Type B pancreatic cell (in vitro differentiated cells): ENCODE measurements around the gene NANOS2. TPM values are rescaled to one million over a fixed set of nuclear protein-coding genes. Genes with fewer than 3 reads are reported as not detected.

Source experiments
- DNase-seq: peaks from one replicate; pipeline ENCODE4 v3.0.0; 2021; ENCODE audit warnings: mixed read lengths; ENCODE audit not compliant: unreplicated experiment; ENCODE audit errors: extremely low spot score
- H3K27ac Mint-ChIP-seq: 2 replicates; pipeline ENCODE4 v1.8.0; 2021; ENCODE audit warnings: mild to moderate bottlenecking, mixed read lengths
- H3K27me3 Mint-ChIP-seq: 2 replicates; pipeline ENCODE4 v1.8.0; 2021; ENCODE audit warnings: mixed read lengths
- H3K36me3 Mint-ChIP-seq: 2 replicates; pipeline ENCODE4 v1.8.0; 2021; ENCODE audit warnings: mixed read lengths
- H3K4me1 Mint-ChIP-seq: one replicate; pipeline ENCODE4 v1.8.0; 2021; ENCODE audit warnings: mixed read lengths; ENCODE audit not compliant: unreplicated experiment
- H3K4me3 Mint-ChIP-seq: 2 replicates; pipeline ENCODE4 v1.8.0; 2021; ENCODE audit warnings: mild to moderate bottlenecking, mixed read lengths
- H3K9me3 Mint-ChIP-seq: 2 replicates; pipeline ENCODE4 v1.8.0; 2021; ENCODE audit warnings: mixed read lengths
- total RNA-seq: library from RNA; stranded (reverse); gene quantifications from 2 replicates; pipeline ENCODE4 v1.2.1, GENCODE V29; 2021; ENCODE audit warnings: low replicate concordance
- TF ChIP-seq, protein P1 (sequence below): fragments of 200-600 bp; sonication (generic); conservative IDR thresholded peaks from 2 replicates; pipeline ENCODE4 v1.5.0; 2021; ENCODE audit warnings: antibody characterized with exemption, mild to moderate bottlenecking

Gene NANOS2
- total RNA-seq, 1 donor from 2014 or later, result not detected

DNA sequence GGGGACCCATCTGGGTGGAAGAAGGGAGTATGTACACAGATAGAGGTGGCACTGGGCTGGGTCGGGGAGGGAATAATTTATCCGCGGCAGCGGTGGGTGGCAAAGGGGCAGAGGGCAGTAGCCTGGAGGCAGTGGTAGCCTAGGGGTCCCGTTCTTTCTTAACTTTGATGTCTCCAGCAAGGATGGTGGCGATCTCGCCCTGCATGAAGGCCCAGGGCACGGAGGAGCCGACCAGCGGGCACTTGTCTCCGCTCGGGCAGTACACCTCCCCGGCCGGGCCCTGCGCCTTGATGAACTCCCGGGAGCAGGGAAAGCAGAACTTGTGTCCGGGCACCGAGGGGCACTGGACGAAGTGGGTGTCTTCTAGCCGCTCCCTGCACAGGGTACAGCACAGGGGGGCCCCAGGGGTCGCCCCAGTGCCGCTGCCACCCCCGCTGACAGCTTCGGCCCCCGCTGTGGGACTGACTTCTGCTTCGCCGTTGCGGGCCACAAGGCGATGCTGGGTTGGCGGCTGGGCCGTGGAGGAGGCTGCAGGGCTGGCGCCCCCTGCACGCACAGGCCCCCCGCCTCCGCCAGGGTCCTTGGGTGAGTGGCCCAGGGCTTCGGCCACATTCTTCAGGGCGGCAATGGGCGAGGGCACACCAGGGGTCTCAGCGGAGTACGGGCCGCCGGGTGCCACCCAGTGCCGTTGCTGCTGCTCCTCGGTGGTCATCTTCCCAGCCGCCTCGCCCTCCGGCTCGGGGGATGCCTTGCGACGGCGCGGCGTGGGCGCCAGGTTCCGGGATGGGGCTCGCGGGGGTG, 30.5 kb downstream of the NANOS2 start:
- H3K4me3 Mint-ChIP-seq, result peak overlapping the region; percentile 94
- TF ChIP-seq, protein P1, sequence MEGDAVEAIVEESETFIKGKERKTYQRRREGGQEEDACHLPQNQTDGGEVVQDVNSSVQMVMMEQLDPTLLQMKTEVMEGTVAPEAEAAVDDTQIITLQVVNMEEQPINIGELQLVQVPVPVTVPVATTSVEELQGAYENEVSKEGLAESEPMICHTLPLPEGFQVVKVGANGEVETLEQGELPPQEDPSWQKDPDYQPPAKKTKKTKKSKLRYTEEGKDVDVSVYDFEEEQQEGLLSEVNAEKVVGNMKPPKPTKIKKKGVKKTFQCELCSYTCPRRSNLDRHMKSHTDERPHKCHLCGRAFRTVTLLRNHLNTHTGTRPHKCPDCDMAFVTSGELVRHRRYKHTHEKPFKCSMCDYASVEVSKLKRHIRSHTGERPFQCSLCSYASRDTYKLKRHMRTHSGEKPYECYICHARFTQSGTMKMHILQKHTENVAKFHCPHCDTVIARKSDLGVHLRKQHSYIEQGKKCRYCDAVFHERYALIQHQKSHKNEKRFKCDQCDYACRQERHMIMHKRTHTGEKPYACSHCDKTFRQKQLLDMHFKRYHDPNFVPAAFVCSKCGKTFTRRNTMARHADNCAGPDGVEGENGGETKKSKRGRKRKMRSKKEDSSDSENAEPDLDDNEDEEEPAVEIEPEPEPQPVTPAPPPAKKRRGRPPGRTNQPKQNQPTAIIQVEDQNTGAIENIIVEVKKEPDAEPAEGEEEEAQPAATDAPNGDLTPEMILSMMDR, result no peak
- H3K4me1 Mint-ChIP-seq, result peaks cover 27% of the 10 kb centered on the region
- H3K27ac Mint-ChIP-seq, result peak overlapping the region; percentile 98
- no peak for DNase-seq
- H3K36me3 Mint-ChIP-seq, result peaks cover 5% of the 10 kb centered on the region
- H3K27me3 Mint-ChIP-seq, result no peaks in the 10 kb centered on the region
- no peaks in the 10 kb centered on the region for H3K9me3 Mint-ChIP-seq

DNA sequence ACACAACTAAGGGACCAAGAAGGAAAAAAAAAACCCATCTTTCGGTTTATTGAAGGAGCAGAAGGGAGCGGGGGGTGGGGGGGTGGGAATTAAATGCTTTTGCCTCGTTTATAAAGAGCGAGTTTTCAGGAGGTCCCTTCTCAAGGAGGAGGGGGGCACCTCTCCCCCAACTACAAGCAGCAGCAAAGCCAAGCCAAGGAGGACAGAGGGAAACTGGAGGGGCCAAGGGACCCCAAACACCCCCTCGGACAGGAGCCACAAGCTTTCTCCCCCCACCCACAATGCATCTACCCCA, 31.0 kb downstream of the NANOS2 start:
- DNase-seq, result no peak
- TF ChIP-seq, protein P1, result peak; percentile 29
- Mint-ChIP-seq H3K27me3 (peaks cover 2% of the 10 kb centered on the region), H3K9me3 (no peaks in the 10 kb centered on the region), H3K4me3 (peak overlapping the region; percentile 94), H3K4me1 (peaks cover 32% of the 10 kb centered on the region), H3K27ac (peak overlapping the region; percentile 98), H3K36me3 (peaks cover 5% of the 10 kb centered on the region)

DNA sequence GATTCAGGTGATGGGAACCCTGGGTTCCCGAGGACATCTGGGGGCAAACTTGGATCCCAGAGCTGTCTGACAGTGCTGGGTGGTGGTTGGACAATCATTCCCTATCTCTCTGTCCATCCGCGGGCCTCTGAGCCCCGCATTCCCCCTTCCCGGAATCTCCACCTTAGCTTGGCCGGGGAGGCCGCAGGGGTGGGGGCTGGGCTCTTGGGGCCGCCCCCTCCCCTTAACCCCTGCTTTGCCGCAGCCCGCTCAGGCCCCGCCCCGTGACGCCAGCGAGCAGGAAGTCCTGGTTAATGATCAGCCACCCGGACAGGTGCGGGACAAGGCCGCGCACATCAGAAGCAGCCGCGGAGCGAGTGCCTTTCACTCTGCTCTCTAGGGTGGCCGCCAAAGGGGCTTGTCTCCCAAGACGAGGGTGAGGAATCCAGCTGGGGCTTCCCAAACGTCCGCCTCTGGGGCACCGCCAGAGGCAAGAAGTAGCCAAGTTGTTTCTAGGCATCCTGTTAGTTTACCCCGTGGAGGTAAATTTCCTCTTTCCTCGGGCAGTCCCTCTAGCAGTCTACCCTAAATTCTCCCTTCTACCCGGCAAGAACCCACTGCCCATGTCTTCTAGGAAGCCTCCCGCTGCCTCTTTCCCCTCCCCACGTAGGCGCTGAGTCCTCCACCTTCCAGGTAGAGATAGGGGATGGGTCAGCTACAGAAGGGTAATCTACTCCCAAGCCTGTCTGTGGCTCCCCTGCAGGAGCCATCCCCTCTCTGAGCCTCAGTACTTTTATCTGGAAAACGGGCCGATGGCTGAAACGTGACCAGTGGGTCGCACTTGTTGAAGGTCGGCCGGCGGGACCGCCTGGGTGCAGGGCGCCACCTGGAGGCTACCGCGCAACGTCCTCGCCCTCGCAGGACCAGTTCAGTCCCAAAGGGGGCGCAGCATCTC, 31.7 kb downstream of the NANOS2 start:
- peaks cover 34% of the 10 kb centered on the region for H3K4me1 Mint-ChIP-seq
- H3K9me3 Mint-ChIP-seq, result no peaks in the 10 kb centered on the region
- peak overlapping the region; percentile 98 for H3K27ac Mint-ChIP-seq

GRCh38 chr19:45881909-45882528, 32.6 kb downstream of the NANOS2 start:
- Mint-ChIP-seq H3K9me3 (no peaks in the 10 kb centered on the region), H3K27ac (peak overlapping the region; percentile 78), H3K4me3 (peak overlapping the region; percentile 94), H3K4me1 (peaks cover 35% of the 10 kb centered on the region), H3K27me3 (peaks cover 4% of the 10 kb centered on the region), H3K36me3 (peaks cover 5% of the 10 kb centered on the region)
- TF ChIP-seq, protein P1, result no peak
- DNase-seq, result no peak

More for the DNA sequence above, 31.7 kb downstream of the NANOS2 start:
- TF ChIP-seq, protein P1, result peak; percentile 94
- peaks cover 5% of the 10 kb centered on the region for H3K36me3 Mint-ChIP-seq
- H3K4me3 Mint-ChIP-seq, result peak overlapping the region; percentile 94
- H3K27me3 Mint-ChIP-seq, result peaks cover 4% of the 10 kb centered on the region
- peak; percentile 92 for DNase-seq

DNA sequence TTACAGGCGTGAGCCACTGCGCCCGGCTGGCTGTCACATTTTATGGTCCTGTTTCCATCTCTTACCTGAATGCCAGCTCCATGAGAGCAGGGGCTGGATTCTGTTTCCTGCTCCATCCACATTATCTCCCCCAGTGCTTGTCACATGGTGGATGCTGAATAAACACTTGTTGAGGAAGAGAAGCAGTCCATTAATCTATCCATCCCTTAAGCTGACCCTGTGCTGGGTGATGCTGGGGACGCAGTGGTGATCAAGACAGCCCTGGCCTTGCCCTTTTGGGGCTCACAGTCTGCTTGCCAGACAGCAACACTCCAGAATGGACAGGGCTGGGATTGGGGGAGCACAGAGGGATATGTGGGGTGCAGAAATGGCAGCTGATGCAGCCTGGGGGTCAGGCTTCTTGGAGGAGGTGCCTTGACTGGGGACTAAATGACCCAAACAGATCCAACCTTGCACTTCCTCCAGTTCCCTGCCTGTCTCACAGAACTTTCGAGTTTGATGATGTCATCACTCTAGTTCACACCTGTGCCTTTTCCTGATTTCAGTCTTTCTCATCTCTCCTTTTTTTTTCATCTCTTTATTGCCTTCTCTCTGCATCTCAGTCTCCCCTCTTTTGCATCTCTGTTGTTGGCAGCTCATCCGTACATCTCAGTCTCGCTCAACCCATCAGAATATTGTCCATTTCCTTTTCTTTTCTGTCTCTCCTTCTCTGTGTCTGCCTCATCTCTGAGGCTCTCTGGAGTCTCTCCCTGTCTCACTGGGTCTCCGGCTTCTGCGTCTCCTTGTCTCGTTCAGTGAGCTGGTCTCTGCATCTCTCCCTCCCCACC, 33.3 kb downstream of the NANOS2 start:
- TF ChIP-seq, protein P1, result no peak
- H3K36me3 Mint-ChIP-seq, result peaks cover 5% of the 10 kb centered on the region
- H3K4me1 Mint-ChIP-seq, result peaks cover 37% of the 10 kb centered on the region
- H3K27me3 Mint-ChIP-seq, result peaks cover 5% of the 10 kb centered on the region
- DNase-seq, result no peak
- peak overlapping the region; percentile 78 for H3K27ac Mint-ChIP-seq
- peak overlapping the region; percentile 94 for H3K4me3 Mint-ChIP-seq
- no peaks in the 10 kb centered on the region for H3K9me3 Mint-ChIP-seq
